ENCODE results near the gene GPR62. TPM values are rescaled to one million over a fixed set of nuclear protein-coding genes. Genes with fewer than 3 reads are reported as not detected.

Gene GPR62
- total RNA-seq, 1 donor from 2014 or later, result not detected

DNA sequence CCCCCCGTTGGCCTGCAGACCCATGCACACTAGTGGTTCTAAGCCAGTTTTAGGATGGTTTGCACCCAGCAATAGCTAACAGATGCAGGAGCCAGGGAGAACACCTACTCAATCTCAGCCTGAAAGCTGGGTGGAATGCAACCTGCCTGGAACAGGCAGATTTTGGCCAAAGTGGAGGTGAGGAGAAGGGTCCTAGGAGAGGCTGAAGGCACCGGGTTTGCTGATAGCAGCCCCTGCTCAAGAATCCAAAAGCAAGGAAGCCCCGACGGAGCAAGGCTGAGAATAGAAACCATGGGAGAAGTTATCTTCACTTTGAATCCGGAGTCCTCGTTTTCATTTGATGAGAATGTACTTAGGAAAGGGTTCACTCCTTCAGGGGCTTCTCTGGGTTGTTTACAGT, 23.4 kb upstream of the GPR62 start:
- Mint-ChIP-seq H3K27me3 (ENCODE audit: unreplicated experiment) (no peaks in the 10 kb centered on the region), H3K4me1 (ENCODE audit: unreplicated experiment) (no peaks in the 10 kb centered on the region)
- DNase-seq (ENCODE audit: extremely low spot score, unreplicated experiment), result peak; percentile 56

GRCh38 chr3:51932471-51933370, 22.5 kb upstream of the GPR62 start:
- Mint-ChIP-seq H3K36me3 (ENCODE audit: unreplicated experiment) (peaks cover 27% of the 10 kb centered on the region), H3K9me3 (ENCODE audit: unreplicated experiment) (no peaks in the 10 kb centered on the region), H3K27me3 (ENCODE audit: unreplicated experiment) (no peaks in the 10 kb centered on the region)

More for the DNA sequence above, 23.4 kb upstream of the GPR62 start:
- Mint-ChIP-seq H3K4me3 (ENCODE audit: unreplicated experiment) (no peak overlapping the region), H3K36me3 (ENCODE audit: unreplicated experiment) (peaks cover 17% of the 10 kb centered on the region), H3K27ac (ENCODE audit: unreplicated experiment) (no peak overlapping the region), H3K9me3 (ENCODE audit: unreplicated experiment) (no peaks in the 10 kb centered on the region)
- TF ChIP-seq, protein P1, sequence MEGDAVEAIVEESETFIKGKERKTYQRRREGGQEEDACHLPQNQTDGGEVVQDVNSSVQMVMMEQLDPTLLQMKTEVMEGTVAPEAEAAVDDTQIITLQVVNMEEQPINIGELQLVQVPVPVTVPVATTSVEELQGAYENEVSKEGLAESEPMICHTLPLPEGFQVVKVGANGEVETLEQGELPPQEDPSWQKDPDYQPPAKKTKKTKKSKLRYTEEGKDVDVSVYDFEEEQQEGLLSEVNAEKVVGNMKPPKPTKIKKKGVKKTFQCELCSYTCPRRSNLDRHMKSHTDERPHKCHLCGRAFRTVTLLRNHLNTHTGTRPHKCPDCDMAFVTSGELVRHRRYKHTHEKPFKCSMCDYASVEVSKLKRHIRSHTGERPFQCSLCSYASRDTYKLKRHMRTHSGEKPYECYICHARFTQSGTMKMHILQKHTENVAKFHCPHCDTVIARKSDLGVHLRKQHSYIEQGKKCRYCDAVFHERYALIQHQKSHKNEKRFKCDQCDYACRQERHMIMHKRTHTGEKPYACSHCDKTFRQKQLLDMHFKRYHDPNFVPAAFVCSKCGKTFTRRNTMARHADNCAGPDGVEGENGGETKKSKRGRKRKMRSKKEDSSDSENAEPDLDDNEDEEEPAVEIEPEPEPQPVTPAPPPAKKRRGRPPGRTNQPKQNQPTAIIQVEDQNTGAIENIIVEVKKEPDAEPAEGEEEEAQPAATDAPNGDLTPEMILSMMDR (IDR thresholded peaks at IDR 0.05), result no peak

GRCh38 chr3:51933471-51934138, 21.6 kb upstream of the GPR62 start:
- no peaks in the 10 kb centered on the region for H3K4me1 Mint-ChIP-seq (ENCODE audit: unreplicated experiment)
- no peak overlapping the region for H3K27ac Mint-ChIP-seq (ENCODE audit: unreplicated experiment)
- H3K36me3 Mint-ChIP-seq (ENCODE audit: unreplicated experiment), result peaks cover 32% of the 10 kb centered on the region
- H3K27me3 Mint-ChIP-seq (ENCODE audit: unreplicated experiment), result no peaks in the 10 kb centered on the region
- H3K9me3 Mint-ChIP-seq (ENCODE audit: unreplicated experiment), result no peaks in the 10 kb centered on the region
- TF ChIP-seq, protein P1 (IDR thresholded peaks at IDR 0.05), result no peak
- peak; percentile 74 for DNase-seq (ENCODE audit: extremely low spot score, unreplicated experiment)
- H3K4me3 Mint-ChIP-seq (ENCODE audit: unreplicated experiment), result no peak overlapping the region

More at GRCh38 chr3:51932471-51933370, 22.5 kb upstream of the GPR62 start:
- Mint-ChIP-seq H3K27ac (ENCODE audit: unreplicated experiment) (no peak overlapping the region), H3K4me1 (ENCODE audit: unreplicated experiment) (no peaks in the 10 kb centered on the region), H3K4me3 (ENCODE audit: unreplicated experiment) (no peak overlapping the region)
- TF ChIP-seq, protein P1 (IDR thresholded peaks at IDR 0.05), result no peak
- peak; percentile 76 for DNase-seq (ENCODE audit: extremely low spot score, unreplicated experiment)

GRCh38 chr3:51934139-51934850, 20.9 kb upstream of the GPR62 start:
- DNase-seq (ENCODE audit: extremely low spot score, unreplicated experiment), result peak; percentile 78
- Mint-ChIP-seq H3K4me1 (ENCODE audit: unreplicated experiment) (no peaks in the 10 kb centered on the region), H3K36me3 (ENCODE audit: unreplicated experiment) (peaks cover 32% of the 10 kb centered on the region), H3K4me3 (ENCODE audit: unreplicated experiment) (no peak overlapping the region), H3K9me3 (ENCODE audit: unreplicated experiment) (no peaks in the 10 kb centered on the region), H3K27me3 (ENCODE audit: unreplicated experiment) (no peaks in the 10 kb centered on the region), H3K27ac (ENCODE audit: unreplicated experiment) (no peak overlapping the region)
- TF ChIP-seq, protein P1 (IDR thresholded peaks at IDR 0.05), result no peak
